T-helper 2 cell treated with Interferon-gamma antibody and Interleukin-4, amounts not matched to agents 100 ng/mL and 5 ng/mL, for 36 hours (primary cell): Measurements from ENCODE around the gene TRAF1. TPM values are rescaled to one million over a fixed set of nuclear protein-coding genes. Genes with fewer than 3 reads are reported as not detected.

ENCODE experiments used
- intact Hi-C: fragments of 100-400 bp; cut with micrococcal nuclease; formaldehyde crosslinking; loops from one replicate; pipeline ENCODE4 v1.15.1; 2023
- total RNA-seq: library from RNA; stranded (reverse); gene quantifications from 2 replicates; pipeline ENCODE4 v1.2.3, GENCODE V29; 2022

The TRAF1 gene
- total RNA-seq, 1 donor from 2014 or later, result 82.3 TPM

DNA sequence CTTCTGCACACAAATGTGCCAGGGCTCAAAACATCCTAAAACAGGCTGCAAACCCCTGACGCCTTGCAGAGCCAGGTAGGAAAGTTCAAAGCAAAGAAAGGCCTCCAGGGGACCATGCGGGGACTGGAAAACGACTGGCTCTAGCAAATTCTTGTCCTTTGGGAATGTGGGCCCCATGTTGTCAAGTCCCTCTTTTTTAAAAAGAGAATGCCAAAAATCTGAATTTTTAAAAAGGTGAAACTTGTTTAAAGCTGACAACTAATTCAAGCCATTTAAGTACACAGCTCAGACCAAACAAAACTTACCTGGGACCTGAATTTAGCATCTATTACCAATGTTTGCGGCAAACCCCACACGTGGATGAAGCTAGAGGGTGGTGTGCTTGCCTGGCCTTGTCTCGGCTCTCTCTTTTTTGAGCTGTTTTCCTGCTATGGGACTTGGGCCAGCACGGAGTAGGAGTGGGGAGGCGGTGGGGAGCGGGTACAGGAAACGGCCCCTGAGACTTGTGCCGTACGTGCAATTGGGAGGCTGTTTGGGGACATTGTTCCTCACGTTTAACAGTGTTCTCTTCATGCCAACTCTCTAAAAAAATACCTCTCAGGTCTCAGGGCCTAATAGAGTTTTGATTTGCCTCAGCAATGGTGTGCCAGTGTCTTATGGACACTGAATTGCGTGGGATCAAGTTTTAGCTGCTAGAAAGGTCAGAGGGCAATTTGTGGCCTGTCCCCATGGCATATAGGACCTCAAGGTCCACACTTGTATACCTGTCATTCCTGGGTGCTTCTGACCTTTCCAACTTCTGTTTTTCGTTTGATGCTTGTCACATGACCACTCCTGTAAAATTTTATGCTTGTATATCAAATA lies 34.5 kb downstream of the TRAF1 start:
- intact Hi-C loops, result loop anchor here (1.0 to 2.0 kb wide), 5 partner anchors 13 to 183 kb away; no protein-coding TSS in a partner anchor

DNA sequence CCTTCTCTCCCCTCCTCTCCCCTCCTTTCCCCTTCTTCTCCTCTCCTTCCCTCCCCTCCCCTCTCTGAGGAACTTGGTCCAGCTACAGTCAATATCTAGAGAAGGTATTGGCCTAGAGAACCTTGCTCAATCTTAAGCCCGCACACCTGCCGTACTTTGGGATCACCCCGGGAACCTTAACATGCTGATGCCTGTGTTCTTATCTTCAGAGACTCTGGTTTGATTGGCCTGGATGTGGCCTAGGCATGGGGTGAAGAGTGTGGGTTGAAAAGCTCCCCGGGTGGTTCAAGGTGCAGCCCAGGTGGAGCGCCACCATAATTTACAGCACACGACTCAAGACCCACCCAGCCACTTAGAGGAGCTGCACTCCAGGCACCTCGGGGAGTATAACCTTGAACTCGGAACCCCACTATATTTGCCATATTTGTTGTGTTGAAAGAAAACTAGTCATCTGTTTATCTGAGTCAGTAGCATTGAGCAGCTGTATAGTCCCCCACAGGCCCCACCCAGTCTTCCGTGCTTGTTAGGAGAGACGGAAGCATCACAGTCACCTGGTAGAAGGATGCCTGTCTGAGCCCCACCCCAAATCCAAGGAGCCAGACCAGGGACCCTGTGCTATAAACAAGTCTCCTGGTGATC lies 35.2 kb downstream of the TRAF1 start:
- intact Hi-C loops, result loop anchor here (1.0 to 2.0 kb wide), 2 partner anchors 13 to 48 kb away; no protein-coding TSS in a partner anchor

DNA sequence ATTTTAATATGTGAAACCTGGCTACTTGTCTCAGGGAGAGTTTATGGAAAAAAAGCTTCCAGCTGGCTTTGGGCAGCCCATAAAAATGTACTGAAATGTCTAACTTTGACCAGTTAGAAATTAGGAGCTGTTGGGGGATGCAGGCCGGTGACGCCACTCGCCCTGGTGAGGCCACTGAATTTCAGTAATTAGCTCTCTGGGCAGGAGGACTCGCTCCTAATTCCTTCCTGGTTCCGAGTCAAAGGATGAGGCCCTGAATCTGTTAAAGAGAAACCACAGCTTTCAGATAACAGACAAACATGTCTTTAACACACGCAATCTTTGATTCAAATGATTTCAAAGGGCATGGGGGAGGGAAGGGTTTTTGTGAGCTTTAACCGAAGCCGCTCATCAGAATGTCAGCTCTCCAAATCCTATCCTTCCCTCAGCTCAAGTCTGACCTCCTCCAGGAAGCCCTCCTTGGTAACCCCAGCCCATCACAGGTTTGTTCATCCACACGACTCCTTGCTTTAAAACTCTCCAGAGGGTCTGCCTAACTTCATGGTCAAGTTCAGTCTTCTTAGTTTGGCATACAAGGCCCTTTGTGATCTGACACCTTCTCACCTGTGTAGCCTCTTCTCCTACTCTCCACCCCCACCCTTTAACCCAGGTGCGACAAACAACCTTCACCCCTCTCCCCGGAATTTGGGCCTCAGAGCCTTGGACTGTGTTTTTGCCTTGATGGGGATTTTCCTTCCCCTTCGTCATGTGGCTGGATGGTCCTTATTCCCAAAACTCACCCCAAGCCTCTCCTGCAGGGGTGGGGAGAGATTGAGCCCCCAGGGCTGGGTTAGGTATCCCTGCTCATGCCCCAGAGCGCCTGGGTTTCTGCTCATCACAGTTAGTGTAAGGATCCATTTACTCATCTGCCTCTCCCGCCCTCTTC lies 36.0 kb downstream of the TRAF1 start:
- intact Hi-C loops, result loop anchor here (1.0 to 2.0 kb wide), 5 partner anchors 14 to 47 kb away; partner anchors contain the start of gene TRAF1

DNA sequence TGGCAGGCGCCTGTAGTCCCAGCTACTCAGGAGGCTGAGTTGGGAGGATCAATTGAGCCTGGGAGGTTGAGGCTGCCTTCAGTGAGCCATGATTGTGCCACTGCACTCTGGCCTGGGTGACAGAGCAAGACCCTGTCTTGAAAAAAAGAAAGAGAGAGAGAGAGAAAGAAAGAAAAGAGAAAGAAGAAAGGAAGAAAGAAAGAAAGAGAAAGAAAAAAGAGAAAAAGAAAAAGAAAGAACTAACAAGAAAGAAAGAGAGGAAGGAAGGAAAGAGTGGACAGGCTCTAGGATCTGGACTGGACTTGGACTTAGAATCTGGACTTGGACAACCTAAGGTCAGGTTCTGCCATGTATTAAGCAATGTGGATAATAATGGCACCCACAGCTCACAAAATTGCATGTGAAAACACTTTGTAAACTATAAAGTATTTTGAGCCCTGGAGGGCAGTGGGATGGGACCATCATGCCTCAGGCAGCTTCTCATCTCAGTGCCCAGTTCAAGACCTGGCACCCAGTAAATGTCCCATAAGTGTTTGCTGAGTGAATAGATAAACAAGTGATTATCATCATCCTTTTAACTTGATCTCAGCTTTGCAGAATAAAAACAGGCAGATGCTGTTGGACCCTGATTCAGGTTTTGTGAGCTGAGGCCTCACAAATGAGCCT lies 36.9 kb downstream of the TRAF1 start:
- intact Hi-C loops, result loop anchor here (1.0 to 2.0 kb wide), 4 partner anchors 13 to 42 kb away; partner anchors contain the start of gene TRAF1

DNA sequence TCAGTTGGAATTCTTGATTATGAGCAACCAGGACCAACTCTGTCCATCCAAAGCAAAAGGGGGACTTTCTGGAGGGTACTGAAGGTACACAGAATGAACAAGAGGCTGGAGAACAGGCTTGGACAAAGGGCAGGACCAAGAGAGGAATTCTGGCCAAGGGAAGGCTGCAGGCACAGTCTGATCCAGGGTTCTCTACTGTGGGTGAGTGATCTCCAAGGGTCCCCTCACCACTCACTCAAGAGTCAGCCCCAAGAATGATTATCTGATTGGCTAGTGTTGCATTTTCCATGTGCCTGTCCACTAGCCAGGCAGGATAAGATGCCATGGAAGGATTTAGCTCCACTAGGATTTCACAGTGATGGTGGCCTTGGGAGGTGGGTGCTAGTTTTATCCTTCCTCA lies 38.0 kb downstream of the TRAF1 start:
- intact Hi-C loops, result no loop called here

DNA sequence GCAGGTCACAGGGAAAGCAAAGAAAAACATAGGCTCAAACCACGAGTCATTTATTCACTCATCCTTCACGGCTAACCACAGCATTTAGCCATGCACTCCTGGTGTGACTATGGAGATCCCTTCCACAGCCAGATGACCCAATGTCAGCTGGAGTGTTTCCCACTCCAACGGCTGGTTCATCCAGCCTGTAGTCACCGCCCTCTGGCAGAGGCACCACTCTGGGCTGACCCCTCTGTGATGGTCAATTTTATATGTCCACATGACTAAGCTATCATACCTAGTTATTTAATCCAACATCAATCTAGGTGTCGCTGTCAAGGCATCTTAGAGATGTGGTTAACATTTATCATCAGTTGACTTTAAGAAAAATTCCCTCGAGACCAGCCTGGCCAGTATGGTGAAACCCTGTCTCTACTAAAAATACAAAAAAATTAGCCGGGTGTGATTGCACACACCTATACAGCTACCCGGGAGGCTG lies 40.1 kb downstream of the TRAF1 start:
- intact Hi-C loops, result no loop called here

DNA sequence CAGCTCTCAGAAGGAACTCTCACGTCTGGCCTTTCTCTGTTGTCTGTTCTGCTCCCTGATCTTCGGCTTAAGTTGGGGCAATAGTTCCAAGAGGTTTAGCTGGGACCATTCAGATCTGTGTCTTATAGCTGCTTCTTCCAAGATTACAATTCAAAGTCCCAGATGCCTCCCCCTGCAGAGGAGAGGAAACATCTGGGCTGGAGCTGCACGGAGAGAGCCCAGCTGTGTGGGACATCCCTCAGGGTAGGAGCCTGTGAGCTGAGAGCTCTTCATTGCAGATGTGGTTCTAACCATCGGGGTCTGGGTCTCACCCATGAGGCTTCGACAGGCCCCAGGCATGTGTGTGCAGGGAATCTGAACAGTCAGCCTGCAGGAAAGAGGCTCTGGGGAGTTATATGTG lies 40.6 kb downstream of the TRAF1 start:
- intact Hi-C loops, result no loop called here

DNA sequence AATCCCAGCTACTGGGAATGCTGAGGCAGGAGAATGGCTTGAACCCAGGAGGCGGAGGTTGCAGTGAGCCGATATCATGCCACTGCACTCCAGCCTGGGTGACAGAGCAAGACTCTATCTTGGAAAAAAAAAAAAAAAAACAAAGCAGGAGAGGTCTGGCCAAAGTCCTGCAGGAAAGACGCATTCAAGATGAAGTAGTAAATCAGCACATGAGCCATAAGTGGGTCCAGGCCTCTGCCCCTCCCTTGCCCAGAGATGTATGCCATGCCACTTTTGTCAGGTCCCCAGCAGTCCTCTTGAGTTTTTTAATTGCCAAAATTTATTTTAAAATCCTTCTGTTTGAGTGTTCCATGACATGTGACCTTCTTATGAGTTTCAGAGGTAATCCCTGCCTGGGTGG lies 41.1 kb downstream of the TRAF1 start:
- intact Hi-C loops, result no loop called here

DNA sequence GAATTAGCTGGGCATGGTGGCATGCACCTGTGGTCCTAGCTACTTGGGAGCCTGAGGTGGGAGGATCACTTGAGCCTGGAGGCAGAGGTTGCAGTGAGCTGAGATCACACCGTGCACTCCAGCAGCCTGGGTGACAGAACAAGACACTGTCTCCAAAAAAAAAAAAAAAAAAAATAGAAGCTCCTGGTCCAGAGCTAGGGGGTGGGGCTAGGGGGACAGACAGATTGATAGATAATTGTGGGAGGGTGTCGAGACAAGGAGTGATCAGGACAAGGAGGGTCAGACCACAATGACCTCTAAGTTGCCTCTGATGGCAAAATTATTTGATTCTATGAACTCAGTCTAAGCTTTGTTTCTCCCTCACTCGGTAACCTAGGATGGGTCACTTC lies 43.0 kb downstream of the TRAF1 start:
- intact Hi-C loops, result no loop called here

DNA sequence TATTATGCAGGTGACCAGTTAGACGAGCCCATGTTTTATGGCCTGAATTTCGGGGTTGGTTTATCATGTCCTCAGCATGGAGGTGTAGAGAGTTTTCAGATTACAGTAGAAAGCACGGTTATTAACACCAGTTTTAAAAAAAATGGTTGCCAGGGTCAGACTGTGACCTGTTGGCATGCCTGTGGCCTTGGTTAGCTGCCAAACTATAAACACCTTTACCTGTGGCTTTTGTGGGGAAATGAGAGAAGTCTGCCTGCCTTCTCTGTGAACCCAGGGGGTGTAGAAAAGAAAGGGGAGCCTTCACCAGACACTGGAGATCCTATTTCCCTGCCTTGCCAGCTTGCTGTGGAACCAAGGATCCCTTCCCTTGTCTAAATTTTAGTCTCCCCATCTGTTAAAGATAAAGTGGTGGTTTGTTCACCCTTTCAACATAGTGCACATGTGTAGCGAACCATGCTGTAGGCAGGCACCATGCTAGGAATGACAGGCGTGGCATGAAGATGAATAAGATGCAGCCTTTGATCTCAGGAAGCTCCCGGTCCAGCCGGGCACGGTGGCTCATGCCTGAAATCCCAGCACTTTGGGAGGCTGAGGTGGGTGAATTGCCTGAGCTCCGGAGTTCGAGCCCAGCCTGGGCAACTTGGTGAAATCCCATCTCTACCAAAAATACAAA lies 43.5 kb downstream of the TRAF1 start:
- intact Hi-C loops, result no loop called here

DNA sequence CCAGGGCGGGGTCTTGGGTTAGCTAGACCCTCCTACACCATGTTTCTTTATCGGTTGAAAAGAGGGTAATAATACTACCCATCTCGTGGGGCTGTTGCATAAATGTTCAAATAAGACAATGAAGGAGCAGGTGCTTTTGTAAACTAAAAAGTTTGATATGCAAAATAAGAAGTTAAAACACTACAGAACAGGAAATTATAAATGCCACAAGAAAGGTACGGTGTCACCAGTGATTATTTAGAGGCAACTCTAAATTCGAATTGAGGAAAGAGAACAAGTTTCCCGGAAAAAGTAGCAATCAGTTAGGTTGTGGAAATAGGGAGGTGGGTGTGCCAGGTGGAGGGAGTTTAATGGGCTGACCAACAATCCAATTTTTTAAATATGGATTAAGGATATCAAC lies 47.1 kb downstream of the TRAF1 start:
- intact Hi-C loops, result loop anchor here (1.0 to 5.0 kb wide), 2 partner anchors 13 to 297 kb away; partner anchors contain the start of gene CDK5RAP2

DNA sequence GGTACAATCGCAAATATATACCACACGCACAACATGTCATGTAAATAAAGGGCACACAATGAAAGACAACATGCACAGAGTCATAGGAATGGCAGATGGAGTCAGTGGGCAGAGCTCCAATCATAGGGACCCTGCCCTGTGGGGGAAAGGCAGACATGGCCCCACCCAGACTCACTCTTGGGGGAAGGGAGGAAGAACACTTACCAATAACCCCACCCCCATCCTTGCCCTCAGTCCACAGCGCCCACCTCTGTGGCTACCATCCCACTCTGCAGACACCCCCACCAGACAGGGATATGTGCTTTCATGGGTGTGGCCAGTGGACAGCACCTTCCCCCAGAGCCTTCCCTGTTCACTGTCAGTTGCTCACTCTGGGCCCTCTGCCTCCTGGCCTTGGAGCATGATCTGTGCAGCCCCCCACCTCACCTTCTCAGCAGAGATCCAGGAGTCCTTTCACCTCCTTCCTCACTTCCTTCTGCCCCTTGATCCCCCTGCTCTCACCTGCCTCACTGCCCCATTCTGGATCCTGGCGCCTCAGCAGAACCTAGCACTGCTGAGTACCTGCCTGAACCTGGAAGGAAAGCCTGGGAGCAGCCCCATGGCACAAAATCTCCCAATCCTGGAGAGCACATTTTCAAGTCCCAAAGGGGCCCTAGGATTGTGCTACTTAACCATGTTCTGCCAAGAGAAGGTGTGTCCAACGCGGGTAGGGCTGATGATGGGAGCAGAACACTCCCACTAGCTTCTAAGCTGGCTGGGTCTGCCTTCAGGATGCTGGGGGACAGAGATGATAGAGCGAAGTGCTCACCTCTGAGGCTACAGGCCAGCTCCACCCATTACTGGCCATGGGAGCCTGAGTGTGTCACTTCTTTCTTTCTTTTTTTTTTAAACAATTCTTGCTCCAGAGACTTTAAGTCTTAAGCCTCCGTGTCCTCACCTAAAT lies 48.1 kb downstream of the TRAF1 start:
- intact Hi-C loops, result loop anchor here (1.0 to 5.0 kb wide), 2 partner anchors 14 to 296 kb away; partner anchors contain the start of gene CDK5RAP2

DNA sequence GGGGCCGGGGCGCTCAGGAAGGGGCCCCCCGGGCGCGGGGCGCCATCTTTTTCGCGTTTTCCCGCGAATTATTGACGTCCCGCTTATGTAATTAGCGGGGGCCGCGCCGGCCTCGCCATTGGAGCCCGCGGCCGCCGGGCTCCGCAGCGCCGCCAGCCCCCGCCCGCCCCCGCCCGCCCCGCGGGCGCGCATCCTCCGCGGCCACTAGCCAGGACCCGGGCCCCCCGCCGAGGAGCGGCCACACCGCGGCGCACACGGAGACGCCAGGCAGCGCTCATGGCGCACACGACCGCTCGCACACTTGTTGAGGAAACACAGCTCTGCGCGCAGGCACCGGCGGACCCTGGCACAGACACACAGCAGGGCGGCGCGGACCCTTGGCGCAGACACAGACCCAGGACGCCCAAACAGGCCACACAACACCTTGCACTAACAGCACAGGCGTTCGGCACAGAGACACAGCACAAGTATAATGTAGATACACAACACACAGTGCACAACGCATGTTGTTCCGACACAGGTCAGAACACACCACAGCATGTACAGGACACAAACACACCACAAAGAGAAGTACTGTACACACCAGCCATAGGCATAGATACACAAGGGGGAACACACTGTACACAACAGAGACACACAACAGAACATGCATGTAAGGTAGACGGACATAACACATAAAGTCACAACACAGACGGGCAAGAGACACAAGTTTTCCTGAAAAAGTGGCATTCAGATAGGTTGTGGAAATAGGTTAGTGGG lies 49.1 kb downstream of the TRAF1 start:
- intact Hi-C loops, result loop anchor here (1.0 to 5.0 kb wide), 4 partner anchors 35 to 295 kb away; partner anchors contain the start of genes CDK5RAP2, CNTRL and PSMD5

DNA sequence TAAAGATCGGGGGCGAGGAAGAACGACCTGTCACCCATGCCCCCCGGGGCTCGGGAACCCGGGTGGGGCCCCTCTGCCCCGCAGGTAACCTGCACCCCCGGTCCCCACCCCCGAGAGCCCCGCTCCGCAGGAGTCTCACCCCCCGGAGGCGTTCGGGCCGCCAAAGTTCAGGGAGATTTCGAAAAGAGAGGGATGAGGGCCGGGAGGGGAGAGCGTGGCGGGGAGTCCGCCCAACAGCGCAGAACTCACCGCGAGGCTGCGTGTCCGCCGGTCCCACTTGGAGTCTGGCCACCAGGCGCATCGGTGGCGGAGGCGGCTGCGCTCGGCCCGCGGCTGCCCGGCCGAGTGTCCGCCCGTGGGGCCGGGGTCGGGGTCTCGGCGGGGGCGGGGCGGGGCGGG lies 49.8 kb downstream of the TRAF1 start, which contains the start of gene PHF19:
Gene PHF19, minus strand, starts transcription at position 347 of the 399 bp plus-strand sequence. CDS start 2,447 bp downstream, outside the sequence.
- intact Hi-C loops, result loop anchor here (1.0 to 5.0 kb wide), 8 partner anchors 9 to 295 kb away; partner anchors contain the start of genes CDK5RAP2, CNTRL, PSMD5 and TRAF1

DNA sequence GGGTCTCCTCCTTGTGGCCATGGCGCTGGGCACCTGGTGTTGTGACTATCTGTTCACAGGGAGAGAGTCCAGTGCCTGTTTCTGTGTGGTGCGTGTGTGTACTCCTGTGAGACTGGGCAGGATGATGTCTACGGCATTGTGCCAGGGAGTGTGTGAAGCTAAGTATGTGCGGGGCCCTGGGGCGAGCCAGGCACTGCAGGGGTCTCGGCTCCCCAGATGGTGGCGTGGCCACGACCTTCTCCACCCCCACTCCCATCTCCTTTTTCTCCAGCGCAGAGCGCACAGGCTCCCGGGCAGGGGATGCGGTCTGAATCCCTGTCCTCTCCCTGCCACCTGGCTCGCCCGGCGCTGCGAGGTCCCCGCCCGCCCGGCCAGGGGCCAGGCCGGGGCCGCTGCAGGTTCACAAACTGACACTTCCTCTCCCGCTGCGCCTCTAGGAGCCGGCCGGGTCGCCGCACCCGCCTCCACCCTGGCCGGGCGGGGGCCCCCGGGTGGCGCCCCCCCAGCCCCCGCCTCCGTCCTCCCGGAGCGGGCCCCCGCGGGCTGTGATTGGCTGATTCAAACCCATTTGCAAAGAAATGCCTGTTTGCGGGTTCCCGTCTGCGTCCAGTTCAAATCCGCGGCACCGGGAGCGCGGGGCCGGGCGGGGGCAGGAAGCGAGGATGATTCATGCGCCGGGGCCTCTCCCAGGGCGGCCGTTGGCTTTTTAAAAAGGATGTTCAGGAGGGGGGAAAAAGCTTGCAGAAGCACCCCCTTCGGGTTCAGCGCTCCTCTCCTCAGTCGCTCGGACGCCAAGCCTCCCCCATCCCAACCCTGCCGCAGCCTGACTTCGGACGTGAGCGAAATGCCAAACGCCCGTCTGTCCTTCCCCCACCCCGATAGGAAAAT lies 50.4 kb downstream of the TRAF1 start:
- intact Hi-C loops, result loop anchor here (1.0 to 5.0 kb wide), 7 partner anchors 8 to 294 kb away; partner anchors contain the start of genes CDK5RAP2, CNTRL, PSMD5 and TRAF1

DNA sequence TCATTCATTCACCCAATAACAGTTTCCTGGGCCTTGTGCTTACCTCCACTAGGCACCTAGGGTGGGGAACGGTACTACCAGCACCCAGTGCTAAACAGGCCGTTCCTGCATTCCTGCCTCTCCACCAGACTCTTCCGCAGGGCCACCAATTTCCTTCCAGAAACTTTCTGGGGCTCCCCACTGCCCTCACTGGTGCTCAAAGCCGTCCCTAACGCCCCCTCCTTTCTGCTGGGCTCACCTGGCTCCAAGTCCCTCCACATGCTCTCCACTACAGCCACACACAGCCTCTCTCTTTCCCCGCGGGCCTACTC lies 51.0 kb downstream of the TRAF1 start:
- intact Hi-C loops, result loop anchor here (5.0 kb wide), 1 partner anchor 293 kb away; the partner anchor contains the start of gene CDK5RAP2

DNA sequence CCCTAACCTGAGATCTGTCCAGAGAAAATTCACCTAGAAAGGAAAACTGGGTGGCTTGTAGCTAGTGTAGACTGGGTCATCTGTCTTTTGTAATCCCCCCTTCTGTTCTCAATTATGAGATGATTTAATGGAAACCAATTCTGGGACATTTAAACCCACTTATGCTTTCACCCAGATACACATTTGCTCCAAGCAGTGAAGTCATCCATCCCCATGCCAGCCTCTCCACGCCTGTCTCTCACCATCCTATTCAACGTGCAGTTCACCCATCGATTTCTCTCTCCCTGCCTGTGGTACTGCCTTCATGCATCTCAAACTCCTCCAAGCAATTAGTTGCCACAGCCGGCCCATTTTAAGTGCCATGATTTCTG lies 51.4 kb downstream of the TRAF1 start:
- intact Hi-C loops, result loop anchor here (5.0 kb wide), 1 partner anchor 293 kb away; the partner anchor contains the start of gene CDK5RAP2
